GM21576 (cell line): ENCODE measurements around the gene NUP93.

Source experiments
- ATAC-seq: cut with Tn5 transposase; IDR thresholded peaks from one replicate; pipeline ENCODE4 v1.9.1; 2021; ENCODE audit warnings: mild to moderate bottlenecking, moderate library complexity; ENCODE audit not compliant: unreplicated experiment

Gene NUP93

GRCh38 chr16:56741399-56741798, 11.5 kb downstream of the NUP93 start:
- no peak for ATAC-seq

DNA sequence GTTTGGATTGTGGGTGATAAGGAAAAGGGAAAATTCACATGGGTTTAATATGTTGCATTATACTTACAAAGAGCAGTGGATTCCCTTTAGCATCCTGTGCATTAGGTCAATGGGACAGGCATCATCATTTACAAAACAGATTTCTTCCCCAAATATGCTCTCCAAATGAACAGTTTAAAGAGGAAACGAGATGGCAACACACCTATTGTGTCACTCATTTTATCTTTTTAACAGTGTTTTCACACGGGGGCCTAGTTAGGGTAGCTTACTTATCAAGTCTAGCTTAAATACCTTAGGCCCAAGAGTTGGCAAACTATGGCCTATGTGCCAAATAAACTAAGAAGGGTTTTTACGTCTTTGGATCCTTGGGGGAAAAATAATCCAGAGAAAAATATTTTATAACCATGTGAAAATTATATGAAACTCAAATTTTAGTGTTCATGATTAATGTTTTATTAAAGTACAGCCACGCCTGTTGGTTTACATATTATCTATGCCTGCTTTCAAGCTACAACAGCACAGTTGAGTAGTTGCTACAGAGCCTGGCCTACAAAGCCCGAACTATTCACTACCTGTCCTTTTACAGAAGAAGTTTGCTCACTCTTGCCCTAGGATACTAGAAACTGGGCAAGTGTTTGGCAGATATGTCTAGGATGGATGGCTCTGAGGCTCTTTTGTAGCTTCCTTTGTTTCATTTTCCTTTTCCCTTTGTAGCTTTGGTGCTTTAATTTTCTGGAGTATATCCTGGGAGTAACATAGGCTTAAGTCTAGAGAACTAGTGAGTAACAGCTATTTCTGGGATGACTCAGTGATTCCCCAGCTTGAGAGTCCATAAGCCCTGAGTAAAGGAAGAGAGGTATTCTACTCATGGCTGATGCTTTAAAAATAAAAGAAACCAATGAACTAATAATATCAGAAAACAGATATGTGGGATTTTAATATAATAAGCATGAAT, 12.4 kb downstream of the NUP93 start:
- ATAC-seq: no peak

DNA sequence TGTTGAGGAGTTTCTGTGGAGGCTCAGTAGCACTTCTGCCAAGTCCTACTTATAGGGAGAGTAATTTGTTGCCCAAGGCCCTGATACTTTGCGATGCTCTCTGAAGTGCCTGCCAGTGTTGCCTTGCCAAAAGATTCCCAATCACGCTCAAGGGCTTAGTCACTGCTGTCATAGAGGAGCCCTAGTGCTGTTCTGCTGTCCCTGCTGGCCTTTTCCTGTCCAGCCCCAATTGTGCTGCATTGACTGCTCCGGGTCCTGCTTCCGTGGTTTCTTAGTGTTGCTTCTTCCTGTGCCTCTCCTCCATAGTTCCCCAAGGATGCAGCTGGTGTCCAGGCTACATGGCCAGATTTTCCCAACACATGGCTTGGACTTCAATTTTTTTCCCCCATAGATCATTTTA, 13.9 kb downstream of the NUP93 start:
- no peak for ATAC-seq

GRCh38 chr16:56744996-56745640, 15.2 kb downstream of the NUP93 start:
- no peak for ATAC-seq

DNA sequence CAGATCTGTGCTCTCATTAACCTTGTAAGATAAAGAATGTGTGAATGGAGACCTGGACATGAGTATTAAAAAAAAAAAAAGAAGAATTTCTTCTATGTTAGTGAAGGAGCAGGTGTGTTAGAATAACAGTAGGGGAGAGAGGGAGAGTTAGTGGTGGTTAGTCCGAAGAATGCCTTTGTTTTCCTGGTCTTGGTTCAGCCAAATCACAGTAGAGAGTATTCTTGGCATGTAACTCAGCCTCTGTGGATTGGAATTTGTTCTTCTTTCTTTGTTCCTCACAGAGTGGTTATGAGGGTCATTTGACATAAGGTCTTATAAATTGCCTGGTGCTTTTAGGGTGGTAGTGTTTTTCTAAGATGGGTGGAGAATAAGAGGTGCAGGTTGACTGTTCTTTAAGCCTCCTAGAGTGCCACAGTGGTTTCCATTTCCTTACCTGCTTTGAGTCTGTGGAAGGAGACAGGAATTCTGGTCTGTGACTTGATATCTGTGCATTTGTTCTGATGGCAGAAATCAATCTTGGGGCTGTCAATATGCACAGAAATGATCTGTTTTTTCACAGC, 17.6 kb downstream of the NUP93 start:
- ATAC-seq: no peak

DNA sequence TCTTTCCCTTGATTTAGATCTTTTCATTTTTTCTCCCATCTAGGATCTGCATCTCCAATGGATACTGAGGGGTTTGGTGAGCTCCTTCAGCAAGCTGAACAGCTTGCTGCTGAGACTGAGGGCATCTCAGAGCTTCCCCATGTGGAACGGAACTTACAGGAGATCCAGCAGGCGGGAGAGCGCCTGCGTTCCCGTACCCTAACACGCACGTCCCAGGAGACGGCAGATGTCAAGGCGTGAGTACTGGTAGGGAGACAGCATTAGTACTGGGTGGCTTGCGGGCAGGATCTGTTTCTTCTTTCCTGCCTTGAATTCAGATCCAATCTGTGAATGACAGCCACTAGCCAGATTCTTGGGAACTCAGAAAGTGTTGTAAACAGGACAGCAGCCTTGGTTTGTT, 18.3 kb downstream of the NUP93 start:
- no peak for ATAC-seq

GRCh38 chr16:56748826-56749225, 18.9 kb downstream of the NUP93 start:
- ATAC-seq: no peak

- ATAC-seq: no peak
Observed at GRCh38 chr16:56749672-56750491, 20.0 kb downstream of the NUP93 start.

DNA sequence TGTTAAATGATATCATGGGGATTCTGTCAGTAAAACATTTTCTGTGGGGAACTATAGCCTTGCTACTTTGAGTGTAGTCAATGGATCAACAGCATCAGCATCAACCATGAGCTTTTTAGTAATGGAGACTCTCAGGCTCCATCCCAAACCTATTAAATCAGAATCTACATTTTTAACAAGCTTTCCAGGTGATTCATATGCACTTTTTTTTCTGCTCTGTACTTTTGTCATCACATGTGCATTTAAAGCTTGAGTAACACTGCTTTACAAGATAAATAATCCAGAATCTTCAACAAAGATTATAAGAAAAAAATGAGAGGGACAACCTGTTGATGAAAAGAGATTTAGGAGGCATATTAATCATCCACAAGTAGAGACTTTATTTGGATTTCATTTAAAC, 23.5 kb downstream of the NUP93 start:
- no peak for ATAC-seq

DNA sequence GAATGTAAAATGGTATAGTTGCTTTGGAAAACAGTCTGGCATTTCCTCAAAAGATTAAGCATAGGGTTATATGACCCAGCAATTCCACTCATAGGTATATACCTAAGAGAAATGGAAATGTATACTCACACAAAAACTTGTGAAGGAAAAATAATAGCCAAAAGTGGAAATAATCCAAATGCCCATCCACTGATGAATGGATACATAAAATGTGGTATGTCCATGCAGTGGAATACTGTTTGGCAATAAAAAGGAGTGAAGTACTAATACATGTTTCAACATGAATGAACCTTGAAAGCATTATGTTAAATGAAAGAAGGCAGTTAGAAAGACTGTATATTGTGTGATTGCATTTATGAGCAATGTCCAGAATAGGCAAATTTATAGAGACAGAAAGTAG, 25.1 kb downstream of the NUP93 start:
- no peak for ATAC-seq

- ATAC-seq: no peak
Observed at GRCh38 chr16:56758432-56758831, 28.5 kb downstream of the NUP93 start.

GRCh38 chr16:56758930-56759329, 29.0 kb downstream of the NUP93 start:
- no peak for ATAC-seq

DNA sequence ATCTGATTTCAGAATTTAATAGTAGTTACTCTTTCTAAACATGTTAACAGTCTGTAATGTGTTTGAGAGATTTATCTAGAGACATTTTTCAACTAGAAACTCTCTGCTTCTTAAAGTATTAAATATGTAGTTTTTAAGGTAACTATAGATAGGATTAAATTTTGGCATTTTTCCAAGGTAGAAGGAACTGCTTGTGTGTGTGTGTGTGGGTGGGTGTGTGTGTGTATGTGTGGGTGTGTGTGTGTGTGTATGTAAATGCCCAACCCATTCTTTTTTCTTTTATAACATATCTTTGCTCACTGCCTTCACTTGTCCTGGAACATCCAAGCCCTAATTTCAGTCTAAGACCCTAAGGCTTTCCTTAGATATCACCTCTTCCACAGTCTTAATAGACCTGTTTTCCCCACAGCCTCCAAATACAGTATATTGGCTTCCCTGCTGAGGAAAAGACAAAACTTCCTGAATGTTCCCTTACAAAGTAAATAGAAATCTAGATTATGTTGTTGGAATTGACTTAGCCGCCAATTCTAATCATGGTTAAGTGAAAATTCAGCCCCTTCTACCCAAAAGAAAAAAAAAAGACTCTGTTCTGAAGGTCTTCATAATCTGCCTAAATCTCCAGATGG, 33.5 kb downstream of the NUP93 start:
- no peak for ATAC-seq

DNA sequence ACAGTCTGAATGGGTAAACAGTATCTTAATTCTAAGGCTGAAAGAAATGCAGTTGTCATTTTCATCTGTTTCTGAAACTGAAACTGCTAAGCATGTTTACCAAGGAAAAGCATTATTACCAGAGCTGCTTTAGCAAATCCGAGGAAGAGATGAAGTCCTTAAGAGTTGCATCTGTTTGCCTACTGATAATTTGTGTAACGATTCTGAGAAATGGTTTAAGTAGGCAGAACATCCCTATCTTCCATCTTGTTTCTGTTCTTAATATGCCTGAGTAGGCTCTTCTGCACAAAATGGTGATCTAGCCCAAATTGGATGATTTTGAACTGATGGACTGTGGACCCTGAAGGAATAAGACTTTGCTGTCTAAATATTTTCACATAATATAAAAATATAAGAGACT, 34.9 kb downstream of the NUP93 start:
- no peak for ATAC-seq

DNA sequence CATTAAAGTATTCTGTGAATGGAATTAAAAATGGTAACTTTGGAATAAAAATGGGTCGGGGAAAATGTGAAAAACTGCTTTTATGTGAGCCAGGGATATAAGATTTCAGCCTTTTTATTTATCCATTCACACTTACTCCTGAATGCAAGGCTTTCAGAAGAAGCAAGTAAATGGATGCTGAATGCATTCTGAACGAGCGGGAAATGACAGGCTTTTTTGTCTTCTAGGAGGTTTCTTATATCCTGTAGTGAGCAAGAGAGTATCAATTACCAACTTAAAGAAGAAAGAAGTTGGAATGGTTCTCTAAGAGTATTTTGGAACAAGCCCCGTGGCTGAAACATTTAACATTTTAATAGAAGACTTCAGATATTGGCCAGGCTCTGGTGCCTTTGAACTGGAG, 36.0 kb downstream of the NUP93 start:
- no peak for ATAC-seq

DNA sequence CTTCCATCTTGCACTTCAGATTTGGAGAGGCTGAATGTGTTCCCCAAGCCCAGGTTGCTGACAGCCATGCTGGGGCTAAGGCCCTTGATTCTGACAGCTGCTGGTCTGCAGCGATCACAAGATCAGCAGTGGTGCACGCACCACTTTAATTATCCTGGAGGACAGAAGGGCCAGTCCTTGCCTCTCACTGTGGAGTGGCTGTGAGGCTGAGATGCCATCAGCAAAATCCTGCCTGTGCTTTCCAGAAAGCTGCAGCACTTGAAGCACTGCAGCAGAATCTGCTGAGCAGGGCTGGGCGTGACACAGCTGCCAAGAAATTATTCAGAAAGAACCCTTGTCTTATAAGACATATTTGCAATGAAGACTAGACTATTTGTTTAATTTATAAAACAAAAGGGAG, 37.1 kb downstream of the NUP93 start:
- no peak for ATAC-seq

DNA sequence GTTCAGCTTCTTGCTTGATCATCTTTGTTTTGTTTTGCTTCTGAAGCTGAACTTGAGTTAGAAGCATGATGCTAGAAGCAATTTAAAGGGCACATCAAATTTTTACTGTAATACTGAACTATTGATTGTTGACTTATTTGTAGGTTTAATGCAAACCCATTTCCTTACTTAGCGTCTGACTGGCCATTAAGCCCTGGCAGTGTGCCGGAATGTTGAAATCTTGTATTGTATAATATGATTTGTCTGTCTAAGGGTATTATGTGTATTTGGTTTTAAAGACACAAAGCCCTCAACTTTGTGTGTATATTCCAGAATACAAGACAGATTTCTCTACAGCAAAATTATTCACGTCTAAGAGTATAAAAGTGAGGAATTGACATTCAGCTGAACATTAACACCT, 39.7 kb downstream of the NUP93 start:
- no peak for ATAC-seq

- ATAC-seq: no peak
Observed at GRCh38 chr16:56771558-56772279, 41.8 kb downstream of the NUP93 start.

- ATAC-seq: no peak
Observed at GRCh38 chr16:56773532-56773931, 43.6 kb downstream of the NUP93 start.
